Adrenal gland (tissue), 5 donors: ENCODE data around the gene BMERB1.

Source experiments
- CTCF ChIP-seq, 6 experiments: fragments of 450-650 bp in 4 of 6; fragments of 200-600 bp in 2 of 6; sonication (generic) in 1 of 6; IDR thresholded peaks; 1 replicate in 5 of 6; 2 replicates in 1 of 6; pipeline versions ENCODE4 v1.5.1 to v1.8.0; 2016 to 2021; ENCODE audit warnings: antibody characterized with exemption in 6 of 6, mild to moderate bottlenecking in 2 of 6, moderate library complexity in 1 of 6
- POLR2A ChIP-seq, 2 donors: fragments of 450-650 bp; IDR thresholded peaks; one replicate each; pipeline ENCODE4 v1.6.1; 2017; ENCODE audit warnings: antibody characterized with exemption in 2 of 2, mild to moderate bottlenecking in 2 of 2, moderate library complexity in 1 of 2
- donor health status: DM: no; HTN: no; CAD: no.

GRCh38 chr16:15524966-15525365 is 90.6 kb downstream of the BMERB1 start:
- no peak for TF ChIP-seq CTCF (IDR thresholded peaks at IDR 0.05)
- TF ChIP-seq POLR2A (IDR thresholded peaks at IDR 0.05): no peak
